Trophoblast cell (in vitro differentiated cells and primary cell): Measurements from ENCODE around the gene TRAP1.

Experiments used
- DNase-seq, 2 donors: peaks; one replicate each; pipeline ENCODE4 v3.0.0-alpha.2; 2016
- H2AFZ ChIP-seq: 2 replicates; pipeline ENCODE4 v1.6.1; 2013; ENCODE audit warnings: low read length, moderate library complexity, mild to moderate bottlenecking; ENCODE audit not compliant: insufficient read depth, poor library complexity
- H2AK5ac ChIP-seq: 2 replicates; pipeline ENCODE4 v1.6.1; 2013; ENCODE audit warnings: mild to moderate bottlenecking, low read length
- H2BK120ac ChIP-seq: 2 replicates; pipeline ENCODE4 v1.6.1; 2013; ENCODE audit warnings: low read length, mild to moderate bottlenecking, moderate library complexity; ENCODE audit not compliant: insufficient read depth, poor library complexity
- H2BK12ac ChIP-seq: 2 replicates; pipeline ENCODE4 v1.6.1; 2013; ENCODE audit warnings: mild to moderate bottlenecking, low read length, moderate library complexity
- H2BK5ac ChIP-seq: 2 replicates; pipeline ENCODE4 v1.6.1; 2013; ENCODE audit warnings: low read length, low read depth, moderate library complexity, mild to moderate bottlenecking; ENCODE audit not compliant: poor library complexity
- H3K14ac ChIP-seq: 2 replicates; pipeline ENCODE4 v1.6.1; 2013; ENCODE audit warnings: mild to moderate bottlenecking, low read length
- H3K18ac ChIP-seq: 2 replicates; pipeline ENCODE4 v1.6.1; 2013; ENCODE audit warnings: mild to moderate bottlenecking, low read length
- H3K23ac ChIP-seq: 2 replicates; pipeline ENCODE4 v1.6.1; 2013; ENCODE audit warnings: low read length
- H3K27ac ChIP-seq: 2 replicates; pipeline ENCODE4 v1.5.1; 2013; ENCODE audit warnings: low read depth, mild to moderate bottlenecking, inconsistent platforms, low read length, moderate library complexity
- H3K27me3 ChIP-seq: 2 replicates; pipeline ENCODE4 v1.6.1; 2013; ENCODE audit warnings: inconsistent platforms, mild to moderate bottlenecking, low read length, moderate library complexity; ENCODE audit not compliant: insufficient read depth
- H3K36me3 ChIP-seq, 2 experiments: 1 replicate in 1 of 2; 2 replicates in 1 of 2; pipeline ENCODE4 v1.6.1; 2013; ENCODE audit warnings: low read length in 2 of 2, mild to moderate bottlenecking in 2 of 2, moderate library complexity in 1 of 2; ENCODE audit not compliant: insufficient read depth in 2 of 2, control insufficient read depth in 1 of 2
- H3K4ac ChIP-seq: 2 replicates; pipeline ENCODE4 v1.6.1; 2013; ENCODE audit warnings: low read depth, mild to moderate bottlenecking, low read length, moderate library complexity
- H3K4me1 ChIP-seq, 2 experiments: 1 replicate in 1 of 2; 2 replicates in 1 of 2; pipeline ENCODE4 v1.6.1; 2013; ENCODE audit warnings: low read length in 2 of 2, mild to moderate bottlenecking in 2 of 2, moderate library complexity in 1 of 2; ENCODE audit not compliant: insufficient read depth in 2 of 2, control insufficient read depth in 1 of 2
- H3K4me2 ChIP-seq: 2 replicates; pipeline ENCODE4 v1.6.1; 2013; ENCODE audit warnings: inconsistent platforms, mild to moderate bottlenecking, low read length, moderate library complexity
- H3K4me3 ChIP-seq: 2 replicates; pipeline ENCODE4 v1.5.1; 2013; ENCODE audit warnings: mild to moderate bottlenecking, low read depth, low read length, inconsistent platforms
- H3K79me1 ChIP-seq: one replicate; pipeline ENCODE4 v1.6.1; 2013; ENCODE audit warnings: low read length
- H3K79me2 ChIP-seq: 2 replicates; pipeline ENCODE4 v1.6.1; 2013; ENCODE audit warnings: low read length, mild to moderate bottlenecking; ENCODE audit not compliant: control insufficient read depth, insufficient read depth, poor library complexity
- H3K9ac ChIP-seq: 2 replicates; pipeline ENCODE4 v1.6.1; 2013; ENCODE audit warnings: mild to moderate bottlenecking, low read length
- H3K9me3 ChIP-seq: 2 replicates; pipeline ENCODE4 v1.6.1; 2013; ENCODE audit warnings: low read depth, mild to moderate bottlenecking, control low read depth, inconsistent platforms, low read length; ENCODE audit not compliant: insufficient read depth
- H4K12ac ChIP-seq: 2 replicates; pipeline ENCODE4 v1.6.1; 2013; ENCODE audit warnings: low read depth, mild to moderate bottlenecking, low read length, moderate library complexity
- H4K8ac ChIP-seq: 2 replicates; pipeline ENCODE4 v1.6.1; 2013; ENCODE audit warnings: low read depth, mild to moderate bottlenecking, low read length, moderate library complexity
- H4K91ac ChIP-seq: one replicate; pipeline ENCODE4 v1.6.1; 2013; ENCODE audit warnings: low read depth, mild to moderate bottlenecking, low read length, moderate library complexity
- WGBS: extraction: QIAGEN DNeasy Blood & Tissue Kit; methylation state at CpG from one replicate; pipeline ENCODE4 v1.1.7; 2013; ENCODE audit warnings: missing lambda C conversion rate; ENCODE audit not compliant: insufficient read length, insufficient coverage; ENCODE audit errors: extremely low coverage; 5-methylcytosine and 5-hydroxymethylcytosine counted together

The TRAP1 gene

DNA sequence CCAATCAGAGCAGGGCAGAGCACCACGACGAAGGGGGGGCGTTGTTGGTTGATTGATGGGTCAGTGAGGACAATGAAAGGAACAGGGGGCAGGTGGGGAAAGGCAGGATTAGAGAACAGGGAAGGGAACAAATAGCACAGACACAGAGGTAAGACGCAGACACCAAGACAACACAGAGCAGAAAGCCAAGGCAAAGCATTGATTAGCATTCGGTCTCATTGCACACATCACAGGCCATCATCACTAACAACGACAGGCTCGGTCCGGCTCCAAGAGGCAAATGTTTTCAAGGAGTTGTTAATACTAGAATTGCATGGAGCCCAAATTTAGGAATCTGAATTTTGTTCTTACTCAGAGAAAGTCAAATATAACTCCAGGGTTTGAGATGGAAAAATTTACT is 34.6 kb upstream of the TRAP1 start:
- no peak overlapping the region for H3K18ac ChIP-seq
- H2BK5ac ChIP-seq = no peak overlapping the region
- H4K91ac ChIP-seq = no peak overlapping the region
- no peak overlapping the region for H3K23ac ChIP-seq
- no peaks in the 10 kb centered on the region for H3K79me1 ChIP-seq
- no peak overlapping the region for H4K12ac ChIP-seq
- no peak overlapping the region for H3K4me3 ChIP-seq
- no peaks in the 10 kb centered on the region for H3K9me3 ChIP-seq
- WGBS = no CpG with 5 or more reads among the region's 8 CpGs
- H3K14ac ChIP-seq = no peak overlapping the region
- H3K27ac ChIP-seq = no peak overlapping the region
- H3K4me2 ChIP-seq = no peak overlapping the region
- H3K79me2 ChIP-seq = no peaks in the 10 kb centered on the region
- no peak overlapping the region for H4K8ac ChIP-seq
- peaks cover 28 to 44% of the 10 kb centered on the region in 2 experiments for H3K36me3 ChIP-seq
- H2BK120ac ChIP-seq = no peak overlapping the region
- no peak for DNase-seq
- no peak overlapping the region for H2BK12ac ChIP-seq
- no peak overlapping the region for H3K9ac ChIP-seq
- no peak overlapping the region for H2AFZ ChIP-seq
- no peaks in the 10 kb centered on the region for H3K4me1 ChIP-seq
- H3K27me3 ChIP-seq = no peaks in the 10 kb centered on the region
- no peak overlapping the region for H2AK5ac ChIP-seq
- H3K4ac ChIP-seq = no peak overlapping the region

- no peak overlapping the region for H3K4me3 ChIP-seq
- WGBS = no CpG with 5 or more reads among the region's 5 CpGs
- no peak overlapping the region for H4K91ac ChIP-seq
- no peak overlapping the region for H3K27ac ChIP-seq
- H4K8ac ChIP-seq = no peak overlapping the region
- H3K4ac ChIP-seq = no peak overlapping the region
- no peak overlapping the region for H2BK12ac ChIP-seq
- DNase-seq = peak in 1 of 2 donors; percentile 7
- no peak overlapping the region for H3K9ac ChIP-seq
- H3K9me3 ChIP-seq = no peaks in the 10 kb centered on the region
- H2BK5ac ChIP-seq = no peak overlapping the region
- H2BK120ac ChIP-seq = no peak overlapping the region
- no peak overlapping the region for H3K23ac ChIP-seq
- no peak overlapping the region for H3K4me2 ChIP-seq
- peaks cover 0 to 4% of the 10 kb centered on the region in 2 experiments for H3K4me1 ChIP-seq
- no peaks in the 10 kb centered on the region for H3K79me1 ChIP-seq
- H3K79me2 ChIP-seq = no peaks in the 10 kb centered on the region
- H2AK5ac ChIP-seq = no peak overlapping the region
- H3K27me3 ChIP-seq = no peaks in the 10 kb centered on the region
- H3K36me3 ChIP-seq = peaks cover 43 to 55% of the 10 kb centered on the region in 2 experiments
- no peak overlapping the region for H3K14ac ChIP-seq
- H4K12ac ChIP-seq = no peak overlapping the region
- H3K18ac ChIP-seq = no peak overlapping the region
- no peak overlapping the region for H2AFZ ChIP-seq
Observed at GRCh38 chr16:3748307-3748706, 31.0 kb upstream of the TRAP1 start.

DNA sequence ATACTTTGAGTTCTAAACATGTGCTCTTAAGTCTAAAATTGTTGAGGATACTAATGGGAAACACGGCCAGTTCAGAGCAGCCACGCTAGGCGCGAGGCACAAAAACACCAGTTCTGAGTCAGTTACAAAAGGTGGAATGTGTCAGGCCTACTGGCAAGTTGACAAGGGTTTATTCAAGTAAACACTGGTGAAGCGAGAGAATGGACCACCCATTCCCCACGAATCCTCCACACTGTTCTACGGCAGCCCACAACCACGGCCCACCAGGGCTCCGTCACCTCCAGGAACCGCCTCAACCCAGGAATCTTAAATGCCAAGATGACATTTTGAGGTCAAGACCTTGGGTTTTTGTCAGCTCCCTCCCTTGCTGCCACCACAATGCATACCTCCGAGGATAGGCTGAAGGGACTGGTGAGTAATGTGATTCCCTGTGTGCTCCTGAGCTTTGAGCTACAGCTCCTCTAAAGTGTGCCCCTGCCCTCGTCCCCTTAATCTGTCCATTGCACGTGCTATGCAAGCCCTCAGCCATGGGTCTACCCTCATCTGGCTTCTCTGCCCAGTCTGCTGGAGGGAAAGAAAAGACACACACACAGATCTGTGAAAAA is 28.5 kb upstream of the TRAP1 start:
- no peak overlapping the region for H3K4me3 ChIP-seq
- no peaks in the 10 kb centered on the region for H3K9me3 ChIP-seq
- H3K79me1 ChIP-seq = no peaks in the 10 kb centered on the region
- H2BK5ac ChIP-seq = no peak overlapping the region
- H3K27me3 ChIP-seq = no peaks in the 10 kb centered on the region
- no peak overlapping the region for H3K14ac ChIP-seq
- peaks cover 0 to 4% of the 10 kb centered on the region in 2 experiments for H3K4me1 ChIP-seq
- no peak overlapping the region for H2AK5ac ChIP-seq
- no peak overlapping the region for H4K91ac ChIP-seq
- no peaks in the 10 kb centered on the region for H3K79me2 ChIP-seq
- no peak overlapping the region for H3K18ac ChIP-seq
- H4K8ac ChIP-seq = no peak overlapping the region
- H3K36me3 ChIP-seq = peaks cover 47 to 58% of the 10 kb centered on the region in 2 experiments
- H3K4me2 ChIP-seq = no peak overlapping the region
- DNase-seq = no peak
- H3K9ac ChIP-seq = no peak overlapping the region
- no CpG with 5 or more reads among the region's 13 CpGs for WGBS
- no peak overlapping the region for H2BK120ac ChIP-seq
- no peak overlapping the region for H4K12ac ChIP-seq
- H3K27ac ChIP-seq = no peak overlapping the region
- no peak overlapping the region for H2AFZ ChIP-seq
- no peak overlapping the region for H3K4ac ChIP-seq
- H2BK12ac ChIP-seq = no peak overlapping the region
- H3K23ac ChIP-seq = peak overlapping the region; percentile 83

DNA sequence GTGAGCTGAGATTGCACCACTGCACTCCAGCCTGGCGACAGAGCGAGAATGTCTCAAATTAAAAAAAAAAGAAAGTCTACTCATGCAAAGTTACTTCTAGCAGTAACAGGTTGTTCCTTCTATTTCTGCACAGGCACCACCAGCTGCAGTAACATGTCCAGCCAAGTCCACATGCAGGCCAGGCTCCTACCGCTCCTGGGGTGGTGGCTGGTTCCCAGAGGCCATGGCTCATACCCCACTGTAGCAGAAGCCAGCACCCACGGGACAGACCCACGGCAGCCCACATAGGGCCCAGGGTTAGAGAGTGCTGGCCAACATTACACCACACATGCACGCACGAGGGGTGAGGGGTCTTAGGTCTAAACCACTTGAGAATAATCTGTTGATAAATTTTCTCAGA is 26.7 kb upstream of the TRAP1 start:
- no peak for DNase-seq
- Histone ChIP-seq H2BK120ac (no peak overlapping the region), H3K79me2 (no peaks in the 10 kb centered on the region), H2AFZ (no peak overlapping the region), H3K9ac (no peak overlapping the region), H3K27me3 (no peaks in the 10 kb centered on the region), H3K14ac (no peak overlapping the region), H2BK12ac (no peak overlapping the region), H3K27ac (no peak overlapping the region), H3K4me1 (peaks cover 0 to 4% of the 10 kb centered on the region in 2 experiments), H4K12ac (no peak overlapping the region), H3K4me3 (no peak overlapping the region), H2BK5ac (no peak overlapping the region), H3K18ac (no peak overlapping the region), H2AK5ac (no peak overlapping the region), H3K79me1 (no peaks in the 10 kb centered on the region), H3K4ac (no peak overlapping the region), H4K91ac (no peak overlapping the region), H3K4me2 (no peak overlapping the region), H3K9me3 (no peaks in the 10 kb centered on the region), H3K36me3 (peaks cover 62 to 73% of the 10 kb centered on the region in 2 experiments), H4K8ac (no peak overlapping the region), H3K23ac (no peak overlapping the region)
- whole genome bisulfite sequencing = no CpG with 5 or more reads among the region's 7 CpGs
